Stimulated activated CD4-positive, alpha-beta T cell treated with anti-CD3 and anti-CD28 coated beads, Interleukin-1b, Interleukin-23, amount 100 ng/mL, for 1 hour (primary cell): Measurements from ENCODE around the gene FASN.

ENCODE experiments used
- DNase-seq, 2 donors: peaks; one replicate each; pipeline ENCODE4 v3.0.0-alpha.2; 2020; ENCODE audit warnings: low read depth in 2 of 2

FASN gene

GRCh38 chr17:82117139-82118090 is 19.4 kb upstream of the FASN start:
- DNase-seq, result no peak

GRCh38 chr17:82116246-82116645 is 18.2 kb upstream of the FASN start:
- DNase-seq, result no peak

DNA sequence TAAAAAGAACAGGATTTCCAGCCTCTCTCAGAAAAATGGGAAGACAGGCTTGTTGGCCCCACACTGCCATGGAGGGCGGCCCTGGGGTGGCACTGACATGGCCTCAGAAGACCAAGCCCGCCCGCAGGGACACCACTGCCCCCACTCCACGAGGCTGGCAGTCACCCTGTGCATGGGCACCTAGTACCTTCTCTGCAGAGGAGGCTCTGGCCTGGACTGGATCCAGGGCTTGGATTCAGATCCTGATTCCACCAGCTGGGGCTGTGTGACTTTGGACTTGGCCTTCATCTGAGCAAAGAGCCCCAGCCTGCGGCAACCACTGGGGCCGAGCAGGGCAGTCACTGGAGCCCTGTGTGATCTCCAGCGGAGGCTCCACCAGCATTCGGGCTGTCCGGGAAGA is 16.8 kb upstream of the FASN start:
- no peak for DNase-seq

GRCh38 chr17:82114447-82114846 is 16.4 kb upstream of the FASN start:
- DNase-seq, result no peak

DNA sequence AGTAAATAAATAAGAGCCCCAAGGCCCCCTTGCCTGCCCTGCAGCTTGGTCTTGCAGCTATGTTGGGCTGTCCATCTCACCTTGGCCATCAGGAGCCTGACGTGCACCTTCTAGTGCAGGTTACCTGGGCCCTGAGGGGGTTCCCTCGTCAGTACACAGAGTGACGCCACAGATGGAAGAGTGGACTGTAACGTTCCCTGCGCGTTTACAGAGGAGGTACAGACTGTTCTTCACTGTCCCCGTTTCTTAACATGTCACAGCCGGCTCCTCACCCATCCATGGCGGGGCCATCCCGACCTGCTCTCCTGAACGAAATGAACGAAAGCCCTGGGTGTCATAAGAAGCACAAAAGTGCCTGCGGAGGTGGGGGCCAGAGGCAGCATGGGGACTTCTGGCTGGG is 15.9 kb upstream of the FASN start:
- DNase-seq, result no peak

DNA sequence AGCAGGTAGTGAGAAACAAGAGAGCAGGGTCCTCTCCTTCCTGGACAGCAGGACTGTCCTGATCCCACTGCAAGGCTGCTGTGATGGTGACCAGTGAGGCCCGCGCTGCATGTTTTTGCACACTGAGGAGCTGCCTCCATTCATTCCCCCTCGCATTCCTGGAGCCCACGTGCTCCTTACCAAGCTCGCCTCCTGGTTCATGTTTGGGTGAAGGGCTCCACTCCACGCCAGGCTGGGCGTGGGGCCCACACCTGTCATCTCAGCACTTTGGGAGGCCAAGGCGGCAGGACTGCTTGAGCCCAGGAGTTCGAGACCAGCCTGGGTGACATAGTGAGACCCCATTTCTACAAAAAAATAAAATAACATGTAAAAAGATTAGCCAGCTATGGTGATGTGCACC is 15.4 kb upstream of the FASN start:
- DNase-seq, result no peak

DNA sequence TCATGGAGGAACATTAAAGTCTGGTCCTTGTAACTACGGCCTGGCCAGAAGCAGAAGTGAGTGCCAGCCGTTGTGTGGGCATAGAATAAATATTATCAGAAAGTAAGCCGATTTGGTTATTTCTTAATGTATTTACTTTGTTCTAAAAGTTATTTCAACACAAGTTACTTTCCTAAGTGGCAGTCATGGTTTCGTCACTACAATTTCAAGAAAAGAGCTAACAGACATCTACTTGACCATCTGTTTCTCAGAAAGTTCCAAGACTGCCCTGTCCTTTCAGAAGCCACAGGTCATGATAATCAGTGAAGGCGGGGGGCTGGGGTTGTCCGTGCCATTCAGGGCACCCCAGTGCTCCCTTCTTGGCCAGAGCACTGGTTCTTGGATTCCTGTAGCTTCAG is 14.9 kb upstream of the FASN start:
- DNase-seq, result no peak

DNA sequence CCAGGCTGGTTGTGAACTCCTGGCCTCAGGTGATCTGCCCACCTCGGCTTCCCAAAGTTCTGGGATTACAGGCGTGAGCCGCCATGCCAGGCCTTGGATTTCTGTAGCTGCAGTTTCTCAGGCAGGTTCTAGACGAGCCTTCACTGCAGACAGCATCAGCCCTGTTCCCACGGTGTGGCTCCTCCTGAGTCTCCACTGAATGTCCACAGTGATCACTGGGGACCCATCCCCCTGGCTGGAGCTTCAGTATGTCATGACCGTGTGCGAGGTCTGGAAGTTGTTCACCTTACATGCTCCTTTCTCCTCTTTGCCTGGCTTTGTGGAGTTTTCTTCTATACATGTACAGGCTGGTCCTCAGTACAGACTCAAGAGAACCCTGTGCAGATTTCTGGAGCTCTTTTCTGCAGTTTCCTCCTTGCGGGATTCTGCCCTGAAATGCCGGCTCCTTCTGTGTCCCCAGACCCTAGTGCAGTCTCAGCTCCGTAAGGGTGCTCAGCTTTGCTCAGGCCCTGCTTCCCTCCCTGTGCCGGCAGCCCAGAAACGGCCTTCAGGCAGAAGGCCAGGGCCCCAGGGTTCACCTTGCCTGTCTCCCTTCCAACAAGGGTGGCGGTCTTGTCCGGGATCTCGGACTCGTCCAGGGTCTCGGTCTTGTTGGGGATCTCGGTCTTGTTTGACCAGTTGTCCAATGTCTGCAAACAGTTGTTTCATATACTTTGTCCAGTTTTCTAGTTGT is 14.3 kb upstream of the FASN start:
- no peak for DNase-seq

DNA sequence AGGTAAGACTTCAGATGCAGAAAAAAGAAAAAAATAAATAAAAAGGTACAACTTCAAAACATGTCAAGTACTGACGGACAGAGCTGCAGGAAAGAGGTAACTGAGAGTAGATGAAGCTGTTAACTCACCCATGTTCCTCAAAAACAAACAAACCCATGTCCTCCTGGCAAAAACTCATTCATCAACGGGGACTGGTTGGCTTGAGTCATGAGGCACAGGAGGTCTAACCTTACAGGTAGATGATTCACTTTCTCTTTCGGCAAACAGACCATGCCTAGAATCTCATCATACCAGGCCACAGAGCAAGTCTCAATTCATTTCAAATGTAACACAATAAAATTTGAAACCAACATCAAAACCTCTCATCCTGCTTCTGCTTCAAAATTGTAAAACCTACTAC is 12.3 kb upstream of the FASN start:
- DNase-seq, result no peak

DNA sequence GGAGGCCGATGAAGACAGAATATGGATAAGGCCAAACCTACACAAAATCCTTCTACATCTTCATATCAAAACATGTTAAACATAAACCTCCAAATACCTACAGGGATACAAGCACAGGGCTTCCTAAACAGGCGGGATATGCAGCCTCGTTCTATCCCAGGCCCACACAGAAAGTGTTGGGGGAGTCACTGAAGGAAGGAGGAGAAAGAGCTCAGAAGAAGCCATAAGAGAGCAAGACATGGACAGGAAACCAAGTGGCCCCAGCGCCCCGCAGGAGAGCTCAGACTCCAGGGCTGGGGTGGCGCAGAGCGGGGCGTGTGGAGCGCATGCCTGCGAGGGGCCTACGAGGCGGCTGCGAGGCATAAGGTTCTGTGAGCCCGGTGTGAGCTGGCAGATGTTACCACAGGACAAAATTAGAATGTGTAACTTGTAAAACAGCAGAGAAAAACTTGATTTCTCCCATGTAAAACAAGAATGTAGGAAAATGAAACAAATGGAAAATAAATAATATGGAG is 11.0 kb upstream of the FASN start:
- DNase-seq, result no peak

DNA sequence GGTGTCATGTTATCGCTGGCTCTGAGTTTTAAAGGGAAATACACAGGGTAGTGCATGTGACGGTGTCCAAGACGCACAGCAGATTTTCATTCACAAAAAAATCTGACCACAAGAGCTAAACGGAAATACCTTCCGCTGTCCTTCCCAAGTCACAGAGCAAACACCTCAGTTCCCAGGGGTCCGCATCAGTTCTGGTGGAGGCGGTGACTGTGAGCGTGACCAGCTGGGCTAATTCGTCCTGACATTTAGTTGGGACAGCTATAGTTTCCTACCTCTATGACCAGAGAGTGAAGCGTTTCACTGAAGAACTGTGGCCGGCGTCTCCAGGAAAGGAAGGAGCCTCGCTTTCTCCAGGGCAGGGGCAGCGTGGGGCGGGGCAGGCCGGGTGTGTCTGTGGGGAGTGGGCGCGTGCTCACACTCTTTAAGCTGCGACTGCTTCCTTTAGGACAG is 10.5 kb upstream of the FASN start:
- no peak for DNase-seq

- no peak for DNase-seq
These were observed 10.0 kb upstream of the FASN start for GRCh38 chr17:82108038-82108437.

GRCh38 chr17:82107341-82107860 is 9.4 kb upstream of the FASN start:
- no peak for DNase-seq

DNA sequence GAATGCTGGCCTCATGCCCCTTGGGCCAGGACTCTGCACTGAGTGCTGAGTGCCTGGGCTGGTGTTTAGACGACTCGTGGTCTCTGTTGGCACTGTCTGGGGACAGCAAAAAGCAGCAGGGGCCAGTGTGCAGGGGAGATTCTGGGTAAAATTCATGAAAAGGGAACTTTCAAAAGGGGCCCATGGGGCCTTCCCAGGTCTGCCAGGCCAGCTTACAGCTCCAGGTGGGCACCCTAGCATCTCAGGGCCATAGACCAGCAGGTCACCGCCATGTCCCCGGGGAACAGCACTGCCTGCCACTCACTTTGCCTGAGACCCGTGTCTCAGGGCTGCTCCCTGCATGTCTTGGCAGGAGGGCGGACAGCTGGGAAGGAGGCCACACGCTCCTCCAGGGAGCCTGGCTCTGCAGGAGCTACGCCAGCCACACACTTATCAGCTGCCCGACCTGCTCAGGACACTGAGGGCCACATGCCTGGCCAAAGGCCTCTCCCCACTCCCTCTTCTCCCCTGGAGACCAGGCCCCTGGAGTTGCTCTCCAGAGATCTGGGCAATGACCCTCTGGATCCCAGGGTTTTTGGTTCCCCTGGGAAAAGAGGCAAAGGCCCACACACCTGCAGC is 8.8 kb upstream of the FASN start:
- DNase-seq, result no peak

DNA sequence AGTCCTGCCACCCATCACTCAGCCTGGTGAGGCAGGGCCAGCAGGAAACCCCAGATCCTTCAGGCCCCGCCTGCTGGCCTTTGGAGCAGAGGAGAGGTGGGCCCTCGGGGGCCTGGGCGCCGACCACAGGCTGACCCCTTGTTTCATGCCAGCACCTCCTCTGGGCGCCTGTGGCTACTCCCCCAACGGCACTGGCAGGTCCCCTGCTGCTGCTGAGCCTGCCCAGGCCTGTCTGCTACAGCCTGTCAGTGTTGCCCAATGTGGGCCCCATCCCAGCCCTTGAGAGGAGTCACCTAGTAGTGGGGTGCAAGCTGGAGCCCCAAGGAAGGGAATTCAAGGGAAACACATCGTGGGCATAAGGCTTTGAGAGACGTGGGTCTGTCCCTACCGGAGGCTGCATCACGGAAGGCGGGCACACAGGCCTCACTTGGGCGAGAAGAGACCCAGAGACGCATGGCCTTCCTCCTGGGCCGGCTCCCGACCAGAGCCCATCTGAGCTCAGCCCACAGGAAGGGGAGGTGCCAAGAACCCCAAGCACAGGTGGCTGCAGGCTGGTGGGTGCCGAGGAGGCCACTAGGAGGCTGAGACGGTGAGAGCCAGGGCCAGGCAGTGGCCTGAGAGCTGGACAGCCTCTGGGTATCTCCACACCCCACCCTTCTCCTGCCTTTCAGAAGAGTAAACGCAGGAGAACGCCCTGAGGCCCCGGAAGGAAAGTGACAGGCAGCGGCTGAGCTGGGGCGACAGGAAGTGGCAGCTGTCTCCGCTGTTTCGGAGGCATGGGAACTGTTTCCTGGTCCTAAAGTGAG is 8.0 kb upstream of the FASN start:
- peak in 1 of 2 donors; percentile 23 for DNase-seq

- no peak for DNase-seq
These were observed 7.4 kb upstream of the FASN start for GRCh38 chr17:82105417-82105881.

DNA sequence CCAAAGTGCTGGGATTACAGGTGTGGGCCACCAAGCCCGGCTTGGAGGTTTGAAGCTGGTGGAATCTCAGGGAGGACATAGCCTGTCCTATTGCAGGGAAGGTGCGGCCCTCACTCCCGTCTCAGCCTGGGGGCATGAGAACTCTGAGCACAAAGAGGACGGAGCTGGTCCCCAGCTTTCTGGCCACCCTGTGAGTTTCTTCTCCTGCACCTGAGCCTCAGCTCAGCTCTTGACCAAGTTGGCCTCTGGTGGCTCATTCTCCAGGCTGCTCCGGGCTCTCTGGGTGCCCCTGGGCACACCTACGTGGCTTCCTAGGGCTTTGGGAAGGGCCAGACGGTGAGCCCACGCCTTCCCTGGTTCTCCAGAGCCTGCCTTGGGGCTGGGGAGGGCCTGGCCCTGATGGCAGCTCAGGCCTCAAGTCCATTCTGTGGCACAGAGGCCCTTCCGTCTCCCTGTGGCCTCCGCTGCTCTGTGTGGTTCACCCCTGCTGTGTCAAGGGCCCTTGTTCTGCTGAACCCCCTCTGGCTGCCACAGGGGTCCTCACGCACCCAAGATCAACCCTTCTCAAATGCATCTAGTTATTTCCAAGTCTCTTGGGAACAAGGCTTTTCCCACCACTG is 6.9 kb upstream of the FASN start:
- no peak for DNase-seq

DNA sequence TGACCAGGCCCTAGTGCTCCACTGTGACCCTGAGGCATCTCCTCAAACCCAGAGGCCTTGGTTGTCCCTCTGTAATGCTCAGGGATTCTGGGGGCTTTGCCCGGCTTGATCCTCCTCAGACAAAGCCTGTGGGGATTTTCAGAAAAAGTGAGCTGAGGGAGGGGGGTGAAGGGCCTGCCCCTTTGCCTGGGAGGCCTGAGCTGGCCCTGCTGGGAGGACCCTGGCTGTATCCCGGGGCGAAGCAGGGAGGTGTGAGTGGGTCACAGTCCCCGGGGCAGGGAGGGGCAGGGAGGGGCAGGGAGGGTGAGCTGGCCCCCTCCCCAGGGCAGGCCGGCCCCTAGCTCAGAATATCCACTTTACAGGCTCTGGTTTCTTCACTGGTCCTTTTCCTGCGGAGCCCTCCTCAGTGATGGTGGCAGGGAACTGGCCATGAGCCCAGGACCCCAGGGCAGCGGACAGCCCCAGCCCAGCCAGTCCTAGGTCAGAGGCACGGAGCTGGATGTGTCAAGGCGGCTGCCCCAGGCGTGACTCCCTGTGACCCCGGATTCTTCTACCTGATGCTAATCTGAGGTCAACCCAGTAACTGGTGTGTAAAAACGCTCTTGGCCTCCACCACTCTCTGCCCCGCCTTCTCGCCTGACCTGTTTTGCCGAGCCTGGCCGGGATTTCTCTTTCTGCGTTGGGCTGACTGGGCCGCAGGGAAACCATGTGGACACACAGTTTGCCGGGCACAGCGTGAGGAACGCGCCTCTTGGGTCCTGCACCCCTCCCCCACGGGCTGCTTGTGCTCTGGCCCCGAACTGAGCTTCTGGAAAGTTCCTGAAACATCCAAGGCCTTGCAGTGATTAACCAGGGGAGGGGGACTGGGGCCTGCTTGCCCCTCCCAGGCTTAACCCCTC is 5.8 kb upstream of the FASN start:
- DNase-seq, result no peak
